Adrenal gland (tissue), 12 donors: ENCODE results near the gene LYRM4. TPM values are rescaled to one million over a fixed set of nuclear protein-coding genes. Genes with fewer than 3 reads are reported as not detected.

Source experiments
- DNase-seq, 7 donors: peaks; one replicate each; pipeline ENCODE4 v3.0.0-alpha.2; 2019 to 2020
- H3K27ac ChIP-seq, 5 donors: fragments of 200-600 bp; sonication (generic) in 4 of 5; 1 replicate in 3 of 5; 2 replicates in 2 of 5; pipeline versions ENCODE4 v1.5.1 to v1.8.0; 2016 to 2020; ENCODE audit warnings: mild to moderate bottlenecking in 1 of 5
- H3K27me3 ChIP-seq: fragments of 200-600 bp; 2 replicates; pipeline ENCODE4 v1.8.0; 2021
- H3K36me3 ChIP-seq, 2 donors: fragments of 200-600 bp; replicated peaks in 1 of 2; 1 replicate in 1 of 2; 2 replicates in 1 of 2; pipeline versions ENCODE4 v1.5.1 to v1.8.0; 2018 to 2022
- H3K4me1 ChIP-seq, 2 donors: fragments of 200-600 bp; replicated peaks in 1 of 2; 1 replicate in 1 of 2; 2 replicates in 1 of 2; pipeline versions ENCODE4 v1.5.1 to v1.8.0; 2018 to 2021
- H3K4me3 ChIP-seq, 4 donors: fragments of 200-600 bp; sonication (generic) in 3 of 4; one replicate each; pipeline ENCODE4 v1.5.1; 2016 to 2018
- H3K9me3 ChIP-seq, 3 donors: fragments of 200-600 bp; sonication (generic) in 1 of 3; replicated peaks in 1 of 3; 1 replicate in 2 of 3; 2 replicates in 1 of 3; pipeline versions ENCODE4 v1.5.1 to v1.8.0; 2016 to 2021
- POLR2A ChIP-seq, 2 donors: fragments of 450-650 bp; IDR thresholded peaks; one replicate each; pipeline ENCODE4 v1.6.1; 2017; ENCODE audit warnings: antibody characterized with exemption in 2 of 2, mild to moderate bottlenecking in 2 of 2, moderate library complexity in 1 of 2
- WGBS, 4 donors: extraction: QIAGEN DNeasy Blood & Tissue Kit in 2 of 4; methylation state at CpG; one replicate each; pipeline versions ENCODE4 v1.1.5 to v1.1.7; 2013 to 2017; 5-methylcytosine and 5-hydroxymethylcytosine counted together
- intact Hi-C, 2 donors: fragments of 100-400 bp; cut with DNase I; formaldehyde crosslinking; loops; one replicate each; pipeline versions ENCODE4 v1.14.1 to v1.15.0; 2022 to 2023
- polyA plus RNA-seq, 3 donors: library from polyadenylated mRNA; stranded (reverse); fragments of 200-250 nt in 2 of 3; fragments of 350-450 nt in 1 of 3; fragmentation: Illumina TruSeq in 1 of 3; extraction: RNeasy Lipid Tissue Mini Kit (QIAGEN cat#74804) in 1 of 3; gene quantifications; one replicate each; pipeline ENCODE4 v1.2.3, GENCODE V29; 2013 to 2014
- total RNA-seq, 9 donors: library from RNA; depleted of rRNA in 4 of 9; stranded (reverse); fragments of >200 nt in 4 of 9; fragments of 120-200 nt in 1 of 9; fragmentation: NEBNext Ultra II Directional in 1 of 9; extraction: Animal tissue kit (Norgen Biotek cat#: 25700) in 1 of 9; gene quantifications; one replicate each; pipeline versions ENCODE4 v1.1.0 to v1.2.4, GENCODE V29; 2013 to 2023
- TF ChIP-seq, protein P1 (sequence below), 6 experiments: fragments of 450-650 bp in 4 of 6; fragments of 200-600 bp in 2 of 6; sonication (generic) in 1 of 6; IDR thresholded peaks; 1 replicate in 5 of 6; 2 replicates in 1 of 6; pipeline versions ENCODE4 v1.5.1 to v1.8.0; 2016 to 2021; ENCODE audit warnings: antibody characterized with exemption in 6 of 6, mild to moderate bottlenecking in 2 of 6, moderate library complexity in 1 of 6
- donor health status: healthy with polysubstance abuse.
- donor health status: Bipolar disorder and iron deficiency.
- donor health status: DM: yes; HTN: yes; CAD: no.
- donor health status: DM: no; HTN: no; CAD: no.
- donor health status: DM: no; HTN: no; CAD: no.
- donor health status: DM: yes; HTN: yes; CAD: no.

Gene LYRM4
- total and polyA plus RNA-seq, 12 donors: 16.1 to 65.1 (median 29.9) TPM

DNA sequence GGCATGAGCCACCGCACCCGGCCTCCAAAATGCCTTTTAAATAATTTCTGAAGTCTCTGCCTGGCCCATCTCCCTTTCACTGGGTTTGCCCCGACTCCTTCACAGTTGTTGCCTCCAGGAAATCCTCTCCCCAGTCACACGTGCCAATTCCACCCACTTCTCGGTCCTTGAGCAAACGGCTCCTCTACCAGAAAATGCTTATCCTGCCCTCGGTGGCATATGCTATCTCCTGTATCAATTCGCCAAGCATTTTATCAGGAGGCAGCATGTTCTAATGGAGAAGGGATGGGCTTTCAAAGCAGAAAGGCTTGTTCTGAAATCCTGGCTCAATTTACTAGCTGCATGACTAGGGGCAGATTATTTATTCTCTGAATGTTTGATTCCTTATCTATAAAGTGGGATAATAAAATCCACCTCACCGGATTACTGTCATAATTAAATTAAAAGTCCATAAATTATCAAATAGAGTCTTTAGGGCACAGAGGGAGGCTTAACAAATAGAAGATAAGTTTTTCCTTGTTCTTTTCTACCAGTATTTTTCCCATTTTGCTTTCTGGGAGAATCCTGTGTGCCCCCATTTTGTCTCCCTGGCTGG is 109.3 kb downstream of the LYRM4 start:
- no peaks in the 10 kb centered on the region for H3K9me3 ChIP-seq
- WGBS, 4 donors: 76 to 92% (median 81%) methylated on average over 9 of the region's 9 CpGs
- intact Hi-C loops: no loop called here

DNA sequence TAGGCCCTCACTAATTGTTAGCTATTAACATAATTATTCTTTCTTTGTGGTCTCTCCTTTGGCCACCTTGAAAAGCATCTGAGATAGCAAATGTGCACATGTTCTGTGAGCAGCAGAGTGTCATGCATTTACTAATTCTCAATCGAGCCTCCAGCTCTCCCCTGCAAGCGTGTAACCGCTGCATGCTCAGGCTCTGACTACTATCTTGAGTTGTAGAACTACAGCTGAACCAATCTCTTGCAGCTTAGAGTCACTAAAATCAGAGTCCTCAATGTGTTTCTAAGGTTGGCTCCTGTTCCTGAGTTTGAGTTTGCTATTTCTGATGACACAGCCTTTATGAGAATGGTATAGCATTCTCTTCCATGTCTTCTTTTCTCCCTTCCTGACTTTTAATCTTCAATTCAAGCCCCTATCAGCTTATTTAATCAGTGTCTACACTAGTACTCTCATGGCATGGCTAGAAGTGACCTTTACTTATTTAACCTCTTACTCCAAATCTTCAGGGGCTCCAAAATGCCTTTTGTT is 110.1 kb downstream of the LYRM4 start:
- DNase-seq: no peak
- intact Hi-C loops: no loop called here
- TF ChIP-seq POLR2A (IDR thresholded peaks at IDR 0.05): no peak
- TF ChIP-seq, protein P1, sequence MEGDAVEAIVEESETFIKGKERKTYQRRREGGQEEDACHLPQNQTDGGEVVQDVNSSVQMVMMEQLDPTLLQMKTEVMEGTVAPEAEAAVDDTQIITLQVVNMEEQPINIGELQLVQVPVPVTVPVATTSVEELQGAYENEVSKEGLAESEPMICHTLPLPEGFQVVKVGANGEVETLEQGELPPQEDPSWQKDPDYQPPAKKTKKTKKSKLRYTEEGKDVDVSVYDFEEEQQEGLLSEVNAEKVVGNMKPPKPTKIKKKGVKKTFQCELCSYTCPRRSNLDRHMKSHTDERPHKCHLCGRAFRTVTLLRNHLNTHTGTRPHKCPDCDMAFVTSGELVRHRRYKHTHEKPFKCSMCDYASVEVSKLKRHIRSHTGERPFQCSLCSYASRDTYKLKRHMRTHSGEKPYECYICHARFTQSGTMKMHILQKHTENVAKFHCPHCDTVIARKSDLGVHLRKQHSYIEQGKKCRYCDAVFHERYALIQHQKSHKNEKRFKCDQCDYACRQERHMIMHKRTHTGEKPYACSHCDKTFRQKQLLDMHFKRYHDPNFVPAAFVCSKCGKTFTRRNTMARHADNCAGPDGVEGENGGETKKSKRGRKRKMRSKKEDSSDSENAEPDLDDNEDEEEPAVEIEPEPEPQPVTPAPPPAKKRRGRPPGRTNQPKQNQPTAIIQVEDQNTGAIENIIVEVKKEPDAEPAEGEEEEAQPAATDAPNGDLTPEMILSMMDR (IDR thresholded peaks at IDR 0.05): no peak
- Histone ChIP-seq H3K9me3 (no peaks in the 10 kb centered on the region), H3K27ac (no peak overlapping the region), H3K4me3 (no peak overlapping the region), H3K36me3 (no peaks in the 10 kb centered on the region), H3K27me3 (no peaks in the 10 kb centered on the region), H3K4me1 (no peaks in the 10 kb centered on the region)
- WGBS, 4 donors: 83 to 96% (median 94%) methylated on average over 3 of the region's 3 CpGs

More for the DNA sequence above, 109.3 kb downstream of the LYRM4 start:
- H3K27me3 ChIP-seq: no peaks in the 10 kb centered on the region
- no peak for DNase-seq
- no peak for TF ChIP-seq POLR2A (IDR thresholded peaks at IDR 0.05)
- TF ChIP-seq, protein P1 (IDR thresholded peaks at IDR 0.05): no peak
- no peak overlapping the region for H3K4me3 ChIP-seq
- no peak overlapping the region for H3K27ac ChIP-seq
- H3K36me3 ChIP-seq: no peaks in the 10 kb centered on the region
- H3K4me1 ChIP-seq: no peaks in the 10 kb centered on the region

DNA sequence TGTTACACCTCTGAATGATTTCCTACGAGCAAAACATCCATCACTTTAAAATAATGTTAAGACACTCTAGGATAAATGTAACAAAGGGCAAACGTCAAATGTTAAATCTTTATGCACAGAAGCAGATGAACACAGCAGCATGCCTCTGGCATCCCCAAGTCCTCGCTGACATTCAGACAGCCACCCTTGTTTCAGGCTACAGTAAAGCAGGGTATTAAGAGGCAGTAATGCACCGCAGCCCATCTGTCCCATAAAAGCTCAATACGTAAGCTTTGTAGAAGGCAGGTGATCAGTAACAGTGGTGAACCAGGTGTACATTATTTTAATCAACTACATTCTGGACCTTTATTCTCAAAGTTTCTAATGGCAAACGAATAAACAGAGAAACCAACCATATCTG is 110.9 kb downstream of the LYRM4 start:
- 79 to 91% (median 88%) methylated on average over 6 of the region's 6 CpGs for WGBS, 4 donors
- no peak overlapping the region for H3K27ac ChIP-seq
- no peaks in the 10 kb centered on the region for H3K36me3 ChIP-seq
- TF ChIP-seq POLR2A (IDR thresholded peaks at IDR 0.05): no peak
- TF ChIP-seq, protein P1 (IDR thresholded peaks at IDR 0.05): no peak
- intact Hi-C loops: loop anchor here (10.0 kb wide), 3 partner anchors 55 to 245 kb away; no protein-coding TSS in a partner anchor
- DNase-seq: no peak
- H3K27me3 ChIP-seq: no peaks in the 10 kb centered on the region
- no peak overlapping the region for H3K4me3 ChIP-seq
- no peaks in the 10 kb centered on the region for H3K4me1 ChIP-seq
- no peaks in the 10 kb centered on the region for H3K9me3 ChIP-seq

DNA sequence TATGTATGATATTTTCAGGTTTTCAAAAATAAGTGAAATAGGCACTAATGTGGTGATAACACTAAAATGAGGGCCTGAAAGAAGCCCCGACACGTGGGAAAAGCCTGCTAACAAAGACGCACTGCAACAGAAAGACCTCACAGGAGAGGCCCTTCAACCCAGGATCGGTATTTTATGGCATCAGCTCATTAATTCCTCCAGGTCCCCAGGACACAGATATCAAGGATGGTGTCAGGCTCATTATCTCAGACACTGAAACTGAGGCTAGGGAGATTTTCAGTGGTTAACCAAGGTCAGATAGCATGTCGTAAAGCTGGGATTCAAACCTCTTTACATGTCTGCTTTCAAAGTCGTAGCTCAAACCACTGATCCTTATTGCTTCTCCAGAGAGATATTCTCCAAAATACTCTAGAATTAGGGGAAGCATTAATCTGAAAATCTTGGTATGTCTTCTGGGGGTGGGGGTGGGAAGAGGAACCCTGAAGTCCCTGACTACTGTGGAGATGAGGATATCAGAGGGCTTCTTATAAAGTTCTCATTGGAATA is 111.5 kb downstream of the LYRM4 start:
- Histone ChIP-seq H3K9me3 (no peaks in the 10 kb centered on the region), H3K4me3 (no peak overlapping the region), H3K4me1 (no peaks in the 10 kb centered on the region), H3K27ac (no peak overlapping the region), H3K27me3 (no peaks in the 10 kb centered on the region), H3K36me3 (no peaks in the 10 kb centered on the region)
- WGBS, 4 donors: 78 to 95% (median 90%) methylated on average over 6 of the region's 6 CpGs
- DNase-seq: no peak
- TF ChIP-seq POLR2A (IDR thresholded peaks at IDR 0.05): no peak
- TF ChIP-seq, protein P1 (IDR thresholded peaks at IDR 0.05): no peak
- intact Hi-C loops: loop anchor here (10.0 kb wide), 3 partner anchors 56 to 246 kb away; no protein-coding TSS in a partner anchor
